Activated CD4-positive, alpha-beta T cell treated with anti-CD3 and anti-CD28 coated beads, Interleukin-2, amount 10 ng/mL, durations not matched to agents 24 days and 14 days (primary cell): Measurements from ENCODE around the gene TRPV5. TPM values are rescaled to one million over a fixed set of nuclear protein-coding genes. Genes with fewer than 3 reads are reported as not detected.

Experiments
- DNase-seq: peaks from one replicate; pipeline ENCODE4 v3.0.0; 2022
- H3K27ac Mint-ChIP-seq: one replicate; pipeline ENCODE4 v1.8.0; 2022; ENCODE audit warnings: mild to moderate bottlenecking, mixed read lengths
- H3K27me3 Mint-ChIP-seq: one replicate; pipeline ENCODE4 v1.8.0; 2022; ENCODE audit warnings: mixed read lengths
- H3K36me3 Mint-ChIP-seq: one replicate; pipeline ENCODE4 v1.8.0; 2022; ENCODE audit warnings: low read depth, mild to moderate bottlenecking, mixed read lengths
- H3K4me1 Mint-ChIP-seq: one replicate; pipeline ENCODE4 v1.8.0; 2021; ENCODE audit warnings: mixed read lengths
- H3K4me3 Mint-ChIP-seq: one replicate; pipeline ENCODE4 v1.8.0; 2022; ENCODE audit warnings: mild to moderate bottlenecking, moderate library complexity, mixed read lengths
- H3K9me3 Mint-ChIP-seq: one replicate; pipeline ENCODE4 v1.8.0; 2021; ENCODE audit warnings: mixed read lengths
- intact Hi-C: fragments of 100-400 bp; cut with micrococcal nuclease; formaldehyde crosslinking; loops from one replicate; pipeline ENCODE4 v1.15.1; 2023
- total RNA-seq: library from RNA; stranded (reverse); gene quantifications from 2 replicates; pipeline ENCODE4 v1.2.3, GENCODE V29; 2022

TRPV5 gene
- total RNA-seq, 1 donor from 2014 or later, result not detected

GRCh38 chr7:142913051-142913450 is 20.5 kb downstream of the TRPV5 start:
- Mint-ChIP-seq H3K9me3 (no peaks in the 10 kb centered on the region), H3K27ac (no peak overlapping the region), H3K4me1 (no peaks in the 10 kb centered on the region), H3K27me3 (peaks cover 19% of the 10 kb centered on the region), H3K36me3 (no peaks in the 10 kb centered on the region), H3K4me3 (no peak overlapping the region)
- intact Hi-C loops, result no loop called here
- no peak for DNase-seq

- Mint-ChIP-seq H3K9me3 (no peaks in the 10 kb centered on the region), H3K27me3 (peaks cover 16% of the 10 kb centered on the region), H3K36me3 (no peaks in the 10 kb centered on the region), H3K4me3 (no peak overlapping the region), H3K4me1 (no peaks in the 10 kb centered on the region), H3K27ac (no peak overlapping the region)
- DNase-seq, result no peak
- intact Hi-C loops, result no loop called here
These were observed 23.1 kb downstream of the TRPV5 start for GRCh38 chr7:142910481-142910880.

GRCh38 chr7:142910031-142910433 is 23.5 kb downstream of the TRPV5 start:
- DNase-seq, result no peak
- intact Hi-C loops, result no loop called here
- Mint-ChIP-seq H3K27me3 (peaks cover 16% of the 10 kb centered on the region), H3K27ac (no peak overlapping the region), H3K36me3 (no peaks in the 10 kb centered on the region), H3K4me3 (no peak overlapping the region), H3K4me1 (no peaks in the 10 kb centered on the region), H3K9me3 (no peaks in the 10 kb centered on the region)

- intact Hi-C loops, result no loop called here
- Mint-ChIP-seq H3K4me1 (no peaks in the 10 kb centered on the region), H3K9me3 (no peaks in the 10 kb centered on the region), H3K27me3 (peaks cover 13% of the 10 kb centered on the region), H3K27ac (no peak overlapping the region), H3K36me3 (no peaks in the 10 kb centered on the region), H3K4me3 (no peak overlapping the region)
- DNase-seq, result no peak
These were observed 24.3 kb downstream of the TRPV5 start for GRCh38 chr7:142908921-142909890.

GRCh38 chr7:142908290-142908689 is 25.3 kb downstream of the TRPV5 start:
- intact Hi-C loops, result no loop called here
- H3K4me1 Mint-ChIP-seq, result no peaks in the 10 kb centered on the region
- no peak overlapping the region for H3K27ac Mint-ChIP-seq
- H3K4me3 Mint-ChIP-seq, result no peak overlapping the region
- H3K9me3 Mint-ChIP-seq, result no peaks in the 10 kb centered on the region
- peaks cover 9% of the 10 kb centered on the region for H3K27me3 Mint-ChIP-seq
- no peaks in the 10 kb centered on the region for H3K36me3 Mint-ChIP-seq
- DNase-seq, result no peak

- Mint-ChIP-seq H3K4me1 (no peaks in the 10 kb centered on the region), H3K27ac (no peak overlapping the region), H3K36me3 (no peaks in the 10 kb centered on the region), H3K9me3 (no peaks in the 10 kb centered on the region), H3K27me3 (peaks cover 12% of the 10 kb centered on the region), H3K4me3 (no peak overlapping the region)
- intact Hi-C loops, result no loop called here
- DNase-seq, result no peak
These were observed 26.9 kb downstream of the TRPV5 start for GRCh38 chr7:142906643-142907042.

- H3K36me3 Mint-ChIP-seq, result no peaks in the 10 kb centered on the region
- no peak for DNase-seq
- no peaks in the 10 kb centered on the region for H3K9me3 Mint-ChIP-seq
- H3K27ac Mint-ChIP-seq, result no peak overlapping the region
- H3K4me1 Mint-ChIP-seq, result no peaks in the 10 kb centered on the region
- H3K4me3 Mint-ChIP-seq, result no peak overlapping the region
- intact Hi-C loops, result no loop called here
- H3K27me3 Mint-ChIP-seq, result peaks cover 12% of the 10 kb centered on the region
These were observed 27.8 kb downstream of the TRPV5 start for GRCh38 chr7:142905759-142906158.

GRCh38 chr7:142904128-142904527 is 29.4 kb downstream of the TRPV5 start:
- intact Hi-C loops, result no loop called here
- peaks cover 14% of the 10 kb centered on the region for H3K27me3 Mint-ChIP-seq
- no peaks in the 10 kb centered on the region for H3K9me3 Mint-ChIP-seq
- H3K4me3 Mint-ChIP-seq, result no peak overlapping the region
- DNase-seq, result no peak
- H3K36me3 Mint-ChIP-seq, result no peaks in the 10 kb centered on the region
- H3K27ac Mint-ChIP-seq, result no peak overlapping the region
- no peaks in the 10 kb centered on the region for H3K4me1 Mint-ChIP-seq

- H3K4me1 Mint-ChIP-seq, result no peaks in the 10 kb centered on the region
- no peaks in the 10 kb centered on the region for H3K9me3 Mint-ChIP-seq
- H3K36me3 Mint-ChIP-seq, result no peaks in the 10 kb centered on the region
- no peak for DNase-seq
- H3K27ac Mint-ChIP-seq, result no peak overlapping the region
- peaks cover 18% of the 10 kb centered on the region for H3K27me3 Mint-ChIP-seq
- no peak overlapping the region for H3K4me3 Mint-ChIP-seq
- intact Hi-C loops, result no loop called here
These were observed 31.9 kb downstream of the TRPV5 start for GRCh38 chr7:142901426-142902259.

GRCh38 chr7:142899661-142900060 is 33.9 kb downstream of the TRPV5 start:
- Mint-ChIP-seq H3K36me3 (no peaks in the 10 kb centered on the region), H3K9me3 (no peaks in the 10 kb centered on the region), H3K27me3 (peaks cover 16% of the 10 kb centered on the region), H3K27ac (no peak overlapping the region), H3K4me1 (no peaks in the 10 kb centered on the region), H3K4me3 (no peak overlapping the region)
- intact Hi-C loops, result no loop called here
- DNase-seq, result no peak

GRCh38 chr7:142898377-142899170 is 35.0 kb downstream of the TRPV5 start:
- Mint-ChIP-seq H3K9me3 (no peaks in the 10 kb centered on the region), H3K4me1 (no peaks in the 10 kb centered on the region), H3K27me3 (peaks cover 16% of the 10 kb centered on the region), H3K27ac (no peak overlapping the region), H3K4me3 (no peak overlapping the region), H3K36me3 (no peaks in the 10 kb centered on the region)
- DNase-seq, result no peak
- intact Hi-C loops, result no loop called here

- no peak for DNase-seq
- Mint-ChIP-seq H3K36me3 (no peaks in the 10 kb centered on the region), H3K27ac (no peak overlapping the region), H3K4me3 (no peak overlapping the region), H3K9me3 (no peaks in the 10 kb centered on the region), H3K4me1 (no peaks in the 10 kb centered on the region), H3K27me3 (peaks cover 13% of the 10 kb centered on the region)
- intact Hi-C loops, result no loop called here
These were observed 35.9 kb downstream of the TRPV5 start for GRCh38 chr7:142897691-142898090.

GRCh38 chr7:142896741-142897379 is 36.7 kb downstream of the TRPV5 start:
- H3K9me3 Mint-ChIP-seq, result no peaks in the 10 kb centered on the region
- no peak overlapping the region for H3K27ac Mint-ChIP-seq
- H3K4me3 Mint-ChIP-seq, result no peak overlapping the region
- peaks cover 13% of the 10 kb centered on the region for H3K27me3 Mint-ChIP-seq
- no peak for DNase-seq
- H3K36me3 Mint-ChIP-seq, result no peaks in the 10 kb centered on the region
- no peaks in the 10 kb centered on the region for H3K4me1 Mint-ChIP-seq
- intact Hi-C loops, result no loop called here
